GM21576 (cell line): Measurements from ENCODE around the gene SYCP2L.
"Not testable (repeated sequence)": the region's sequence is repeated elsewhere in the genome, so short reads cannot be mapped to it uniquely, and the experiment has no call there.

Source experiments
- ATAC-seq: cut with Tn5 transposase; IDR thresholded peaks from one replicate; pipeline ENCODE4 v1.9.1; 2021; ENCODE audit warnings: mild to moderate bottlenecking, moderate library complexity; ENCODE audit not compliant: unreplicated experiment

Gene SYCP2L

DNA sequence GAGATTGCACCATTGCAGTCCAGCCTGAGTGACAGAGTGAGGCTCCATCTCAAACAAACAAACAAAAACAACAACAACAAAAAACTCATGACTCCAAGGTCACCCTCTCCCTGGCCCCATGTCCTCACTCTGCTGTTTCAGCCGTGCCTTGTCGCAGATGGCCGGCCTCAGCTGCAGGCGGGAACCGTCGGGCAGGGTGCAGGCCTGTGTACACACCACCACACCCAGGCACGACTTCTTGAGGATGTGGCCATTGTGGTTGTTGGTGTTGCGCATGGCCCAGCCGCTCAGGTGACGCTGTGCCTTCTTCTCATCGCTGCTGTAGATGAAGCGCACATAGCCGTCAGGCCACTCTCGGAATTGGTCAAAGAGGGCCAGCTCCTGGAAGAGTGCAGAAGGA is 9.8 kb upstream of the SYCP2L start:
- ATAC-seq: no peak

DNA sequence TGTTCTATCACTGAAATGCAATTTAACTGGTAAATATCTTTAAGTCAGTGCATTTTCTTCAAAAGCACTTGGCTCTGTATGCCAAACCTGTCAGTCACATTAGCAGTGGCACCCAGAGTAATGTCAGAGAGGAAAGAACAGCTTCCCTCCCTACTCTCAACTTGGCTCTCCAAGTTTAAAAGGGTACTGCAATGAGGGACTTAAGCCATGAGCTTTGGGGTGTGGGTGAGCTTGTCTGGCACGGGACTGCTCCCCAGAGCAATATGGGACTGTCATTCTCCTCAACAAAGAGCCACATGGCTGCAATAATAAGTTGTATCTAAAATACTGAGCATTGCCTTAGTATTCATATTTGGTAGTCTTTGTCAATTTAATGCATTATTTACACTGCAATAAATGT is 9.0 kb upstream of the SYCP2L start:
- ATAC-seq: no peak

- ATAC-seq: no peak
Observed at GRCh38 chr6:10880366-10880765, 6.5 kb upstream of the SYCP2L start.

GRCh38 chr6:10882253-10882630 is 4.6 kb upstream of the SYCP2L start:
- ATAC-seq: not testable (repeated sequence)

GRCh38 chr6:10882657-10883171 is 4.1 kb upstream of the SYCP2L start:
- ATAC-seq: no peak

DNA sequence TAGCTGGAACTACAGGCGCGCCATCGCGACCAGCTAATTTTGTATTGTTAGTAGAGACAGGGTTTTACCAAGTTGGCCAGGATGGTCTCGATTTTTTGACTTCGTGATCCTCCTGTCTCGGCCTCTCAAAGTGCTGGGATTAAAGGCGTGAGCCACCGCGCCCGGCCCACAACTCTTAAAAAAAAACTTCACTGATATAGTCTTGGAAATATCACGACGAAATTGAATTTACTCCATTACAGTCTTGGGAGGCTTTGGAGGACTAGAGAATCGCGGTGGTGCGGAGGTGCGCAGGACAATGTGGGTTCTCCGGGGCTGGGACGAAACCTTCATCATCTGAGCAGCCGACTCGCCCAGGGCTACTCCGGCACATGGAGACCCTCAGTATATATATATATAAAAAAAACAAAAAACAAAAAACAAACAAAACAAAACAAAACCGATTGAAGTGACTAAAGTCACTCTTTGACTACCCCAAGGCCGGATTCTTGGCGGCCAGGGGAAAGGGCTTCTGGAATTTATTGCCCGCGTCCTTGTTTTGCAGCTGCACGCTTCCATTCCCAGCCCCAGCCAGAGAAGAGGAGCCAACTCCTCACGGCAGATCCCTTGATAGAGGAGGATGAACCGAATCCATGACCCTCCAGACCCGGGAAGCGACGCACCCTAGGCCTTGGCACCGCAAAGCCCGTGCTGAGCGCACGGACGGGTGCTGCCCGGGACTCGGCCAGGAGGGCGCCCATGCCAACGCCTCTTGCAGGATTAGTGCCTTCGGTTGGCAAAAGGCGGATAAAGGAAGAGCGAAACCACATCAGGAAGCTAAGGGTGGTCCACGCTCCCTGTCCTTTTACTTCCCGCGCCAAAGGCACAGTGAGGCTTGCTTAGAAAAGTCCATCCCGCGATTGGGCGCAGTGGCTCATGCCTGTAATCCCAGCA is 3.3 kb upstream of the SYCP2L start:
- no peak for ATAC-seq

- ATAC-seq: no peak
Observed at GRCh38 chr6:10884245-10884972, 2.4 kb upstream of the SYCP2L start.

- not testable (repeated sequence) for ATAC-seq
Observed at GRCh38 chr6:10886365-10886690, 524 bp upstream of the SYCP2L start.

DNA sequence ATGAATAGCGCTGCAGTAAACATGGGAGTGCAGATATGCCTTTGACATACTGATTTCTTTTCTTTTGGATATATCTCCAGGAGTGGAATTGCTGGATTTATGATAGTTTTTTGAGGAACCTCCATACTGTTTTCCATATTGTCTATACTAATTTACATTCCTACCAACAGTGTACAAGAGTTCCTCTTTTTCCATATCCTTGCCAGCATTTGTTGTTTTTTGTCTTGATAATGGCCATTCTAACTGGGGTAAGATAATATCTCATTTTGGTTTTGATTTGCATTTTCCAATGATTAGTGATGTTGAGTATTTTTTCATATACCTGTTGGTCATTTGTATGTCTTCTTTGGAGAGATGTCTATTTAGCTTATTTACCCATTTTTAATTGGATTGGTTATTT is 3.3 kb downstream of the SYCP2L start:
- ATAC-seq: no peak

- no peak for ATAC-seq
Observed at GRCh38 chr6:10891960-10892359, 5.1 kb downstream of the SYCP2L start.

GRCh38 chr6:10894958-10895357 is 8.1 kb downstream of the SYCP2L start:
- no peak for ATAC-seq

- no peak for ATAC-seq
Observed at GRCh38 chr6:10896691-10897090, 9.8 kb downstream of the SYCP2L start.

DNA sequence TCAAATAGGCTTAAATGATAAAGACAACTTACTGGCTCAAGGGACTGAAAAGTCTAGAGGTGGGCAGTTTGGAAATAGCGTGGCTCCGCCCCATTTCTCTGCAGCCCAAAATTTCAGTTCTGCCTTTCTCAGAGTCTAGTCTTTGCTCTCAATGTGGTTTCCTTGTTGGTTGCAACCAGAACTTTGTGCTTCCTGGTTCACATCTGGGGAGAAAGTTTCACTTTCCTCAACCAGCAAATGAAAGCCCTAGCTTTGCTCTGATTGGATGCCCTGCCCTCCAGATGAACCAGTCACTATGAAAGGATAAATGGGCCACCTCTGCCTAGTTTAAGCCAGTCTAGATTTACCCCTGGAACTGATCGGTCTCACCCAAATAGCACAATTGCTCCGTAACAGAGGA is 14.9 kb downstream of the SYCP2L start:
- ATAC-seq: peak; percentile 97

DNA sequence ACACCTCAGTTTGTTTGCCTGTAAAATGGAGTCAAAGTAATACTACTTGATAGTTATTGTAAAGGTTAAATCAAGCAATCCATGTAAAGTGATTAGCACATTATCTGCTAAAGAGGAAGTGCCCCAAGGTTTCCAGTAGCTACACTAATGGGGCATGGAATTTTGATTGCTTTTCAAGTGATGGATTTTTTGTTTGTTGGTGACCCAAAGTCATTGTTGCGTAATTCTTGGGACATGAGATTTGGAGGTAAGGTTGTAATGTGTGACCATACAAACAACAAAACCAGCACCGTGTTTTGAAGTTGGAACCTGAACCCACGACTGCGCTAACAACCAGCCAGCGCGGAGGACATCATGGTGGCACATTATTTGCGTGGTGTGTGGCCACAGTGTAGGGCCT is 17.2 kb downstream of the SYCP2L start:
- ATAC-seq: no peak

DNA sequence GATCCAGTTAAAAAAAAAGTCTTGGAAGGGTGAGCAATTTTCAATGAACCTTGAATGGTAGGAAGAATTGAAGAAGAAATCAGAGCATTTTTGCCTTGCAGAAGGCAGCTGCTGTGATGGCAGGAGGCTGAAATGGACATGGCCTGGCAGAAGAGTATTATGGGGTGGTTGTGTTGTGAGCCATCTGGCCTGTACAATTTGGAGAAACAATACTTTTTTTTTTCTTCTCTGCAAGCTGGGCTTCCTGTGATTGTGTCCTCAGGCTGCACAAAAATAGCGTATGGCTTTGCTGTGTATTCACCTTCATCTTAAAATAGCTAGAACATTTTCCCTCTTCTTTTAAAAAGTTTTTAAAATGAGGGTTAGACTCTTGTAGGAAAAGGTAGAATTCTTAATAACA is 21.4 kb downstream of the SYCP2L start:
- no peak for ATAC-seq

DNA sequence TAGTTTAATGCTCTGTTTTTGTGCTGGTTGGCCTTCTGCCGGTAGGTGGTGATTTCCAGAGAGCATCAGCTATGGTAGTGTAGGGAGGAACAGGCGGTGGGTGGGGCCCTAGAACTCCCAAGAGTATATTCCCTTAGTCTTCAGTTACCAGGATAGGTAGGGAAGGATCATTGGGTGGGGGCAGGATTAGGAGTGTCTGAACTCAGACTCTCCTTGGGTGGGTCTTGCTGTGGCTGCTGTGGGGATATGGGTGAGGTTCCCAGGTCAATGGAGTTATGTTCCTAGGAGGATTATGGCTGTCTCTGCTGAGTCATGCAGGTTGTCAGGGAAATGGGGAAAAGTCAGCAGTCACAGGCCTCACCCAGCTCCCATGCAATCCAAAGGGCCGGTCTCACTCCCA is 32.7 kb downstream of the SYCP2L start:
- not testable (repeated sequence) for ATAC-seq

DNA sequence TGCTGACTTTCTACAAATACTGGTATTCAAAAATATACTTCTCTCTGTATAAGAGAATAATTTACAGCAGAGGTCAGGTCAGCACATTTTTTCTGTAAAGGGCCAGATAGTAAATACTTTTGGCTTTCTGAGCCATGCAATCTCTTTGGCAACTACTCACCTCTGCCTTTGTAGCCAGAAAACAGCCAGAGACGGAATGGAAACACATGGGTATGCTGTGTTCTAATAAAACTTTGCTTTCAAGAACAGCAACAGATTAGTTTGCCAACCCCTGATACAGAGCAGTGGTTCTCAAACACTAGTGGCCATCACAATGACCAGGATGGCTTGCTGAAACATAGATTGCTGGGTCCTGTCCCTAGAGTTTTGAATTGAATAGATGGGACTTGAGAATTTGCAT is 46.3 kb downstream of the SYCP2L start:
- ATAC-seq: no peak

GRCh38 chr6:10939840-10940239 is 53.0 kb downstream of the SYCP2L start:
- ATAC-seq: no peak

DNA sequence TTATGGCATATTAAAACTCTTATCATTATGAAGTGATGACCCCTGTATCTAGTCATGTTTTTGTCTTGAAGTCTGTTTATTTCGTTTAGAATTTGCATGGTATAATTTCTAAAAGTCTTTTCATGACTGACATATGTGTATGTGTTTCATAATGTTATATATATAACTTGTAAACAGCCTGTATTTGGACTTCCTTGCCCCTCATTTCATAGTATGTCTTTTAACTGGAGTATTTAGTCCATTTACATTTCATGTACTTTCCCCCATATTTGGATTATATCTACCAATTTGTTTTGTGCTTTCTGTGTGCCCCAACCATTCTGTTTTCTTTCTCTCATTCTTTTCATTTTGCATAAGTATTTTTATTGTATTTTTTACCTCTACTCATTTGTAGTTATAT is 59.0 kb downstream of the SYCP2L start:
- no peak for ATAC-seq

DNA sequence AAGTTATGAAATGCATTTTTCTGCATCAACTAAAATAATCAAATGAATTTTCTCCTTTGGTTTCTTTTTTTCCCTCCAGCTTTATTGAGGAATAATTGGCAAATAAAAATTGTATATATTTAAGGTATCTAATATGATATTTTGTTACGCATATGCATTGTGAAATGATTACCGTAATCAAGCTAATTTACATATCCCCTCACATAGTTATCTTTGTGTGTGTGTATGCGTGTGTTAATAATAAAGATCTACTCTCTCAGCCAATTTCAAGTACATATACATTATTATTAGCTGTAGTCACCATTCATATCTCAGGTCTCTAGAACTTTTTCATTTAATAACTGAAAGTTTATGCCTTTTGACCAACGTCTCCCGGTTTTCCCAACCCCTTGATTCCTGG is 61.1 kb downstream of the SYCP2L start:
- ATAC-seq: no peak

GRCh38 chr6:10949579-10950490 is 63.0 kb downstream of the SYCP2L start:
- ATAC-seq: no peak
